ENCODE measurements around the gene TRIM28. TPM values are rescaled to one million over a fixed set of nuclear protein-coding genes. Genes with fewer than 3 reads are reported as not detected.
"Not testable (repeated sequence)": the region's sequence is repeated elsewhere in the genome, so short reads cannot be mapped to it uniquely, and the experiment has no call there.

TRIM28 gene
- total RNA-seq, 1 experiment from 2014 or later = 1,038 TPM

DNA sequence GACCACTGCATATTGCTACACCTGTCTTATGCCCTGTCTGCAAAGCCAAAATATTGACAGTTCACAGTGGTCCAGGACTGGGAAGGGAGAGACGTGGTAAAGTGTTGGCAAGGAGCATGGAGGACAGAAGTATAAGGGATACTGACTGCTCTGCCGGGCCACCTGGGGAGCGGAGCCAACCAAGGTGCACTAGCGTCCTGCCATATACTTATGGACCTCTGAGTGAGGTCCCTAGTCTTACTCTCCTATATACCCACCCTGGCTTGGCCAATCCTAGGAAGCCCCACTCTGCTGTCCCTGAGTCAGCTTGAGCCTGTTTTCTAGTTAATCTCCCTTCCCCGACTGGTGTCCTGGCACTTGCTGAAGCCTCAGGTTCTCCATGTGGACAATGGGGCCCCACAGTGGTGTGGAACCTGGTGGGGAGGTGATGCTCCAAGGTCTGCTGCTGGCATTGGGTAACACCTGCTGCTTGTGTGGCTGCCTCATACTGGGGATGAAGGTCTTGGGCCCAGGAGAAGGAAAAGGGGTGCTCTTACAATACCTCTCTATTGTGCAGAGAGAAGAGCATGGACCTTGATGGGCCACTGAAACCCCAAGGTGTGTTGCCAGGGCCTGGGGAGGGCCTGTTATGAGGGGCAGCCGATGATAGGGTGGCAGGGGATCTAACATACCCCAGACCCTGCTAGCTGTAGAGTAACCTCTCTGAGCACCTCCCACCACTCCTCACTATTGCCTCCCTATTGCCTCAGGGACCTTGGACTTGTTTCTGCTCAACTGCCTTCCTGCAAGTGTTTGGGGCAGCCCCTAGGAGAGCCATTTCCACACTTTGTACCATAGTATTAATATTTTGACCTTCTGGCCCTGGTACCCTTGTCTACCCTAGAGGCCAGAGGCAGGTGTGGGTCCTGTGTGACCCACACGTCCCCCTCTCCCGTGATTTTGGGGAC is 6.7 kb upstream of the TRIM28 start:
- TF ChIP-seq EZH2 (IDR thresholded peaks at IDR 0.05; ENCODE audit: borderline replicate concordance, low read depth, low read length, poor library complexity, severe bottlenecking) = no peak
- TF ChIP-seq, protein P1, sequence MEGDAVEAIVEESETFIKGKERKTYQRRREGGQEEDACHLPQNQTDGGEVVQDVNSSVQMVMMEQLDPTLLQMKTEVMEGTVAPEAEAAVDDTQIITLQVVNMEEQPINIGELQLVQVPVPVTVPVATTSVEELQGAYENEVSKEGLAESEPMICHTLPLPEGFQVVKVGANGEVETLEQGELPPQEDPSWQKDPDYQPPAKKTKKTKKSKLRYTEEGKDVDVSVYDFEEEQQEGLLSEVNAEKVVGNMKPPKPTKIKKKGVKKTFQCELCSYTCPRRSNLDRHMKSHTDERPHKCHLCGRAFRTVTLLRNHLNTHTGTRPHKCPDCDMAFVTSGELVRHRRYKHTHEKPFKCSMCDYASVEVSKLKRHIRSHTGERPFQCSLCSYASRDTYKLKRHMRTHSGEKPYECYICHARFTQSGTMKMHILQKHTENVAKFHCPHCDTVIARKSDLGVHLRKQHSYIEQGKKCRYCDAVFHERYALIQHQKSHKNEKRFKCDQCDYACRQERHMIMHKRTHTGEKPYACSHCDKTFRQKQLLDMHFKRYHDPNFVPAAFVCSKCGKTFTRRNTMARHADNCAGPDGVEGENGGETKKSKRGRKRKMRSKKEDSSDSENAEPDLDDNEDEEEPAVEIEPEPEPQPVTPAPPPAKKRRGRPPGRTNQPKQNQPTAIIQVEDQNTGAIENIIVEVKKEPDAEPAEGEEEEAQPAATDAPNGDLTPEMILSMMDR (conservative IDR thresholded peaks at IDR 0.05; ENCODE audit: low read depth, low read length) = no peak
- H3K27me3 ChIP-seq (replicated peaks; ENCODE audit: insufficient read depth, low read depth, low read length, poor library complexity) = no peaks in the 10 kb centered on the region
- H3K36me3 ChIP-seq (ENCODE audit: insufficient read depth, low read length, poor library complexity, severe bottlenecking) = no peaks in the 10 kb centered on the region
- H3K4me3 ChIP-seq (ENCODE audit: low read depth, low read length, poor library complexity, severe bottlenecking) = no peak overlapping the region
- peaks cover 8% of the 10 kb centered on the region for H3K4me1 ChIP-seq (ENCODE audit: insufficient read depth, low read length, poor library complexity, severe bottlenecking)
- BruUV-seq (replicated peaks) = no TSS peak
- no peaks in the 10 kb centered on the region for H3K9me3 ChIP-seq (ENCODE audit: low read depth, low read length, poor library complexity, severe bottlenecking)
- intact Hi-C loops (cut with micrococcal nuclease; ENCODE audit: unreplicated experiment) = no loop called here
- H3K27ac ChIP-seq (ENCODE audit: low read depth, low read length, poor library complexity, severe bottlenecking) = no peak overlapping the region
- CTCF ChIA-PET = interaction anchor here (0.6 kb wide), 1 partner anchor 11 kb away, joined by 10 read pairs; no protein-coding TSS in a partner anchor
- no peak for DNase-seq (ENCODE audit: low spot score)
- POLR2A ChIA-PET (ENCODE audit: low non-redundant PET) = no interaction called here

DNA sequence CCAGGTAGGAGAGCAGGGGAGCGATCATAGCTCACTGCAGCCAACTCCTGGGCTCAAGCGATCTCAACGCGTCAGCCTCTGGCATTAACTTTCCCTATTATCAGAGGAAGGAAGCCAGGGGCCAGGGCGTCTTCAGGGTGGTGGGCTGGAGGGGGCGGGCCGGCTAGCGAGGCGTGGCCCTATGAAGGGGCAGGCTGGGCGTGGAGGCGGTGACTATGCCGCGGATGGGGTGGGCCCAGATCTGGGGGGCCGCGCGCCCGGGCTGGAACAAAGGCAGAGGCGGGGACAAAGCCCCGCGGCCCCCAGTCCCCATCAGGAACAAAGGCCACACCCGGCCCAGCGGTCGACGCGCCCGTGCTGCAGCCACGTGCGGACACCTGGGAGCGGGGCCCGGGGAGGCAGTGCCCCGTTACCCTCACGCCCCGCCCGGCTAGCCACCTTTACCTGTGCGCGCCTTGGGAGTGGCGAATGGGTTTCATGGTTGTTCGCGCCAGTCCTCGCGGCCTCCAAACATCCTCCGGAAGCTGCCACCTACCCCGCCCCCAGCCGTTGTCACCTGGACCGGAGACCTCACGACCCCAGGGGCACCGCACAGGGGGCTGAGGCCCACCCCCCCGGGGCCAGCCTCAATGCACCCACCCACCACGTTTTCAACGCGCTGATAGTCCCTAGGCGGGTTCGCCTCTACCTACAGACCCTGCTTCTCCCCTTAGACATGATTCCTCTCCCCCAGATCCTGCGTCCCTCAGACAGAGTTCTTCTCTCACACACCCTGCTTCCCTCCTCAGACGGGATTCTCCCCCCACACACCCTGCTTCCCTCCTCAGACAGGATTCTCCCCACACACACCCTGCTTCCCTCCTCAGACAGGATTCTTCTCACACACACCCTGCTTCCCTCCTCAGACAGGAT is 5.4 kb upstream of the TRIM28 start:
- no peak for TF ChIP-seq EZH2 (IDR thresholded peaks at IDR 0.05; ENCODE audit: borderline replicate concordance, low read depth, low read length, poor library complexity, severe bottlenecking)
- TF ChIP-seq, protein P1 (conservative IDR thresholded peaks at IDR 0.05; ENCODE audit: low read depth, low read length) = no peak
- no peaks in the 10 kb centered on the region for H3K9me3 ChIP-seq (ENCODE audit: low read depth, low read length, poor library complexity, severe bottlenecking)
- H3K27me3 ChIP-seq (replicated peaks; ENCODE audit: insufficient read depth, low read depth, low read length, poor library complexity) = no peaks in the 10 kb centered on the region
- peaks cover 8% of the 10 kb centered on the region for H3K4me1 ChIP-seq (ENCODE audit: insufficient read depth, low read length, poor library complexity, severe bottlenecking)
- H3K27ac ChIP-seq (ENCODE audit: low read depth, low read length, poor library complexity, severe bottlenecking) = peak overlapping the region; percentile 57
- H3K4me3 ChIP-seq (ENCODE audit: low read depth, low read length, poor library complexity, severe bottlenecking) = peak overlapping the region; percentile 35
- H3K36me3 ChIP-seq (ENCODE audit: insufficient read depth, low read length, poor library complexity, severe bottlenecking) = no peaks in the 10 kb centered on the region
- BruUV-seq (replicated peaks) = TSS peak; percentile 85
- ChIA-PET CTCF (interaction anchor here (0.6 to 0.7 kb wide), 2 partner anchors 12 to 19 kb away, joined by 3 to 10 read pairs; partner anchors contain the start of gene ZBTB45), POLR2A (ENCODE audit: low non-redundant PET) (no interaction called here)
- intact Hi-C loops (cut with micrococcal nuclease; ENCODE audit: unreplicated experiment) = no loop called here
- DNase-seq (ENCODE audit: low spot score) = peak; percentile 71

DNA sequence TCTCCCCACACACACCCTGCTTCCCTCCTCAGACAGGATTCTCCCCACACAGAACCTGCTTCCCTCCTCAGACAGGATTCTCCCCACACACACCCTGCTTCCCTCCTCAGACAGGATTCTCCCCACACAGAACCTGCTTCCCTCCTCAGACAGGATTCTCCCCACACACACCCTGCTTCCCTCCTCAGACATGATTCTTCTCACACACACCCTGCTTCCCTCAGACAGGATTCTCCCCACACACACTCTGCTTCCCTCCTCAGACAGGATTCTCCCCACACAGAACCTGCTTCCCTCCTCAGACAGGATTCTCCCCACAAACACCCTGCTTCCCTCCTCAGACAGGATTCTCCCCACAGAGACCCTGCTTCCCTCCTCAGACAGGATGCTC is 4.7 kb upstream of the TRIM28 start:
- H3K36me3 ChIP-seq (ENCODE audit: insufficient read depth, low read length, poor library complexity, severe bottlenecking); H3K9me3 ChIP-seq (ENCODE audit: low read depth, low read length, poor library complexity, severe bottlenecking); BruUV-seq (replicated peaks); H3K27ac ChIP-seq (ENCODE audit: low read depth, low read length, poor library complexity, severe bottlenecking); DNase-seq (ENCODE audit: low spot score); H3K4me3 ChIP-seq (ENCODE audit: low read depth, low read length, poor library complexity, severe bottlenecking); POLR2A ChIA-PET (ENCODE audit: low non-redundant PET); CTCF ChIA-PET; H3K27me3 ChIP-seq (replicated peaks; ENCODE audit: insufficient read depth, low read depth, low read length, poor library complexity); H3K4me1 ChIP-seq (ENCODE audit: insufficient read depth, low read length, poor library complexity, severe bottlenecking); intact Hi-C loops (cut with micrococcal nuclease; ENCODE audit: unreplicated experiment): not testable (repeated sequence)

DNA sequence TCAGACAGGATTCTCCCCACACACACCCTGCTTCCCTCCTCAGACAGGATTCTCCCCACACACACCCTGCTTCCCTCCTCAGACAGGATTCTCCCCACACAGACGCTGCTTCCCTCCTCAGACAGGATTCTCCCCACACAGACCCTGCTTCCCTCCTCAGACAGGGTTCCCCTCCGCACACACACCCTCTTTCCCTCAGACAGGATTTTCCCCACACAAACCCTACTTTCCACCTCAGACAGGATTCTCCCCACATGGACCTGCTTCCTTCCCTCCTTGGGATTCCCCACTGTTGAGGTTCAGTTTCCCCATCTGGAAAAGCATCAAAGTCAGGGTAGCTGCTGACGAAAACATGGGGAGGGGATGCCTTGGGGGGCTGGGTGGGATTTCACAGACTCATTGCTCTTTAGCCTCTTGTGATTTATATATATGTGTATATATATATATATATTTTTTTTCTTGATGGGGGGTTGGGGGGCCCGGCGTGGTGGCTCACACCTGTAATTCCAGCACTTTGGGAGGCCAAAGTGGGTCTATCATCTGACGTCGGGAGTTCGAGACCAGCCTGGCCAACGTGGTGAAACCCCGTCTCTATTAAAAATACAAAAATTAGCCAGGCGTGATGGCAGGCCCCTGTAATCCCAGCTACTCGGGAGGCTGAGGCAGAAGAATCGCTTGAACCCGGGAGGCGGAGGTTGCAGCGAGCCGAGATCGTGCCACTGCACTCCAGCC is 1.1 kb upstream of the TRIM28 start:
- intact Hi-C loops (cut with micrococcal nuclease; ENCODE audit: unreplicated experiment); H3K9me3 ChIP-seq (ENCODE audit: low read depth, low read length, poor library complexity, severe bottlenecking); DNase-seq (ENCODE audit: low spot score); H3K4me3 ChIP-seq (ENCODE audit: low read depth, low read length, poor library complexity, severe bottlenecking); BruUV-seq (replicated peaks); H3K27me3 ChIP-seq (replicated peaks; ENCODE audit: insufficient read depth, low read depth, low read length, poor library complexity); POLR2A ChIA-PET (ENCODE audit: low non-redundant PET); H3K27ac ChIP-seq (ENCODE audit: low read depth, low read length, poor library complexity, severe bottlenecking): not testable (repeated sequence)
- Histone ChIP-seq H3K36me3 (ENCODE audit: insufficient read depth, low read length, poor library complexity, severe bottlenecking) (peaks cover 31% of the 10 kb centered on the region), H3K4me1 (ENCODE audit: insufficient read depth, low read length, poor library complexity, severe bottlenecking) (peaks cover 21% of the 10 kb centered on the region)
- CTCF ChIA-PET = interaction anchor here (1.4 to 1.5 kb wide), 2 partner anchors 23 to 25 kb away, joined by 3 to 9 read pairs; partner anchors contain the start of gene ZBTB45
